Esophagus muscularis mucosa (tissue), 3 donors: Measurements from ENCODE around the gene MMS19.

ENCODE experiments used
- CTCF ChIP-seq, 3 experiments: fragments of 200-600 bp in 2 of 3; fragments of 450-650 bp in 1 of 3; sonication (generic) in 2 of 3; IDR thresholded peaks; one replicate each; pipeline ENCODE4 v1.5.1; 2017 to 2019; ENCODE audit warnings: antibody characterized with exemption in 3 of 3, mild to moderate bottlenecking in 2 of 3, moderate library complexity in 1 of 3
- EP300 ChIP-seq: sonication (generic); formaldehyde crosslinking; IDR thresholded peaks from one replicate; pipeline ENCODE4 v1.6.1; 2017; ENCODE audit warnings: antibody characterized with exemption

GRCh38 chr10:97518301-97519043 is 20.2 kb upstream of the MMS19 start:
- no peak for TF ChIP-seq CTCF (IDR thresholded peaks at IDR 0.05)
- TF ChIP-seq EP300: no peak
